HG02970 (cell line): ENCODE measurements around the gene CEP72.

ENCODE experiments used
- ATAC-seq: cut with Tn5 transposase; IDR thresholded peaks from one replicate; pipeline ENCODE4 v1.9.1; 2021; ENCODE audit warnings: mild to moderate bottlenecking, moderate library complexity, moderate number of reproducible peaks; ENCODE audit not compliant: unreplicated experiment, low FRiP score

CEP72 gene

GRCh38 chr5:634191-634590 lies 22.1 kb downstream of the CEP72 start:
- no peak for ATAC-seq

DNA sequence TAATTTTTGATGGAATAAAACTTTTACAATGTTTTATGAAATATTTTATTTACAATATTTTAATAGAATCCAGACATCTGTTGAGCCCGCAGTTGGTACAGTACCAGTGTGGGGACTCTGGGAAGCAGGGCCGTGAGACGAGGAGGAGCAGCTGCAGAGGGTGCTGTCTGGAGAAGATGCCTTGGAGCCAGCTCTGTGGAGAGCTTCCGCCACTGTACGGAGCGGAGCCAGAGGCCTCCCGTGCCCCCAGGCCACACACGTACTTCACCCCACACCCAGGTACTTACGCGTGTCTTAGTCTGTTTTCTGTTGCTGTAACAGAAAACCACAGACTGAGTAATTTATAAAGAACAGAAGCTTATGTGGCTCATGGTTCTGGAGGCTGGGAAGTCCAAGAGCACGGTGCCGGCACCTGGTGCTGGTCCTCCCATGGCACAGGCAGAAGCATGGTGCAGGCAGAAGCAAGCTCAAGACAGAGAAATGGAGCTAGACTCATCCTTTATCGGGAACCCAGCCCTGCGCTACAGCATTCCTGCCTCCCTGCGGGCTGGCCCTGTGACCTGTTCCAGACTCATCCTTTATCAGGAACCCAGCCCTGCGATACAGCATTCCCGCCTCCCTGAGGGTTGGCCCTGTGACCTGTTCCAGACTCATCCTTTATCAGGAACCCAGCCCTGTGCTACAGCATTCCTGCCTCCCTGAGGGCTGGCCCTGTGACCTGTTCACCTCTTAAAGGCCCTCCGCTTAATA lies 23.3 kb downstream of the CEP72 start:
- ATAC-seq, result no peak

- ATAC-seq, result no peak
Observed at GRCh38 chr5:636951-637350, 24.8 kb downstream of the CEP72 start.

DNA sequence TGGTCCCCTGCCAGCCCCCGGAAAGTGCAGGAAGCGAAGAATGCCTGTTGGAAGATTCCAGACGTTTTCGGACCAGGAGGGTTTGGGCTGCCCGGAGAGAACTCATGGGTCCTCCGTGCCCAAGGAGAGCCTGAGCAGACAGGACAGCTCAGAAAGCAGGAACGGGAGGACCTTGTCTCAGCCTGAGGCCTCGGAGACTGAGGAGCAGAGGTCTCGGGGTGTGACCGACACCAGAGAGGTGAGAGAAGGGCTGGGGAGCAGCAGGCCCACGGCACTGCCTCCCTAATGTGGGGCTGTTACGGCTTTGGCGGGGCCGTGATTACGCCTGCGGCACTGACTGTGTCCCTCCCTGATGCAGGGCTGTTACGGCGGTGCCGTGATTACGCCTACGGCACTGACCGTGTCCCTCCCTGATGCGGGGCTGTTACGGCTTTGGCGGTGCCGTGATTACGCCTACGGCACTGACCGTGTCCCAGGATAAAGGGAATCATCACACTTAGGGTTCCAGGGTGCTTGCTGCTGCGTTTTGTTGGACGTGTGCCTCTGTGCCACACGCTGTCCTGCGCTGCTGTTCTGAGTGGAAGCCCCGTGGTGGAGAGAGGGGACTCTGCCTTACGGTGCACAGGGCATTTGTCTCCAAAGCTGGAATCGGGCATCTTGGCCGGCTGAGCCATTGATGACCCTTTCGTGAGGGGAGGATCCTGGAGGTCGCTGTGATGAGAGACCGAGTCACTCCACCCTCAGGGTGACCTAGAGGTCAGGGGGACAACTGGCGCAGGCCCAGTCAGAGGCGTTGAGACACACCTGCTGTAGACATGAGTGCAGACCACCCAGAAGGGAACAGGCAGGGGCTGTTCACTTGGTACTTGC lies 25.7 kb downstream of the CEP72 start:
- no peak for ATAC-seq

DNA sequence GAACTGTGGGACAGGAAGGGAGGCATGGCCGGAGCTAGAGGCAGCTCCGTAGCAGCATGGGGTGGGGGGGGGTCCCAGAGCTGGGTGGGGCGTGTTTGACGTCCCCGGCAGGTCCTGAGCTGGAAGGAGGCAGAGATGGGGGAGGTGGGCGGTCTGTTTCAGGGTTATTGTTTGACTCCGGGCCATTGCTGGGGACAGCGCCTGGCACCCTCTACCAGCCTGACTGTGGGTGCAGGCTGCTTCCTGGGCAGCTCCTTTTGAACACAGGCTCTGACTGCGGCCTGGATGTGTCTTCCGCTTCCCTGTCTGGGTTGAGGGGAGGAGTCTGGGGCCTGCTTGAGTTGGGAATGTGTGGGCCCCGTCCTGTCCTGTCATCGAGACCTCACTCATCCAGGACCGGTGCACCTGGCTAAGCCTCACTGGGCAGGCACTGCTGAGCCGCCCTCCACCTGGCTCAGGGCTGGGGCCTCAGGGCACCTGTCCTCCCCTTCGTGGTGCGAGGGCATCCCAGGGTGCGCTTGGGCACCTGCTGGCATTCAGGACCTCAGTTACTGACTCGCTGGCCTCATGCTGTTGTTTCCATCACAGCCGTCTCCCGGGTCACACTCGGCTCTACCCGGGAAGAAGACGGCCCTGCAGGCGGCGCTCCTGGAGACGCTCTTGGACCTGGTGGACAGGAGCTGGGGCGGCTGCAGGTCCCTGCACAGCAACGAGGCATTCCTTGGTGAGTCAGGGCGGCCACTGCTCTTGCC lies 26.5 kb downstream of the CEP72 start:
- no peak for ATAC-seq

DNA sequence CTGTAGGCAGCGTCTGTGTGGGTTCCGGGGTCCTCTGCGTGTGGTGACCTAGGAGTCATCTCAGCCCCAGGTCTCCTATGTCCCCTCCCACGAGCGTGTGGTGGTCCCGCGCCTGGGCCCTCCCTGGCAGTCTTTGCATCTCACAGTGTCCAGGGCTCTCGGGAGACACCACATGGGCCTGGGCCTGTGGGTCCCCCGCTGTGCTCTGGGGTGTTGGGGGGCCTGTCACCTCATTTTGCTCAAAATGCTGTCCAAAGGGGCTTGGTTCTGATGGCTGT lies 27.1 kb downstream of the CEP72 start:
- ATAC-seq, result no peak

GRCh38 chr5:639584-640213 lies 27.6 kb downstream of the CEP72 start:
- ATAC-seq, result no peak

- ATAC-seq, result no peak
Observed at GRCh38 chr5:640461-641330, 28.6 kb downstream of the CEP72 start.

DNA sequence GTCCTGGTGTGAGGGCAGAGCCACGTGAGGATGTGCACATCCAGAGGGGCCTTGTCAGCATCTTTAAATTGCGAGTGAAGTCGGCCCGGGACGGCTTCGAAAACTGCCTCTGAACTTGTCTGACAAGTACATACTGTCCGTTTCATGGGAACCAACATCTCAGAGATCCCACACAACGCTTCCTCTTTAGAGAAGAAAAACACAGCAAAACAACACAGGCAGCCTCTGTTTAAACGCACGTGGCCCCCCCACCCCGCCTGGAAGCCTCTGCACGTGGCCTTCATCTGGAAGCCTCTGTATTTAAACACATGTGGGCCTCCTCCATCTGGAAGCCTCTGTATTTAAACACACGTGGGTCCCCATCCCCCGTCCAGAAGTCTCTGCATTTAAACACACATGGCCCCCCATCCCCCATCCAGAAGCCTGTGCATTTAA lies 29.2 kb downstream of the CEP72 start:
- ATAC-seq, result no peak

DNA sequence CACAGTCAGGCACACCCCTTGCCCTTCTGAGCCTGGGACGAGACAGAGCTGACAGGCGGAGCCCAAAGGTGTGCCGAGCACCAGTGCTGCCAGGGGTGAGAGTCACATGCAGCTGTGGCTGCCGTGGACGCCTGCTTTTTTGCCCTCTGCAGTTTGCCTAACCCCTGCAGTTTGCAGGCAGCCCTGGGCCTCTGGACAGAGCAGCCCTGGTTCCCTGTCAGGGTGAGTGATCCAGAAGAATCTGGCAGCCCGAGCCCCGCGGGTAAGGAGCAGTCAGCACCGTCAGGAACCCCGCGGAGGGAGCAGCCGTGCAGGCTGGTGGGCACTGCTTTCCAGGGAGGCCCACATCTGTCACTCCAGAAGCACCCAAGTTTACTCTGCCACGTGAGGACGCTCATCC lies 30.3 kb downstream of the CEP72 start:
- no peak for ATAC-seq

GRCh38 chr5:643351-643801 lies 31.2 kb downstream of the CEP72 start:
- ATAC-seq, result no peak

DNA sequence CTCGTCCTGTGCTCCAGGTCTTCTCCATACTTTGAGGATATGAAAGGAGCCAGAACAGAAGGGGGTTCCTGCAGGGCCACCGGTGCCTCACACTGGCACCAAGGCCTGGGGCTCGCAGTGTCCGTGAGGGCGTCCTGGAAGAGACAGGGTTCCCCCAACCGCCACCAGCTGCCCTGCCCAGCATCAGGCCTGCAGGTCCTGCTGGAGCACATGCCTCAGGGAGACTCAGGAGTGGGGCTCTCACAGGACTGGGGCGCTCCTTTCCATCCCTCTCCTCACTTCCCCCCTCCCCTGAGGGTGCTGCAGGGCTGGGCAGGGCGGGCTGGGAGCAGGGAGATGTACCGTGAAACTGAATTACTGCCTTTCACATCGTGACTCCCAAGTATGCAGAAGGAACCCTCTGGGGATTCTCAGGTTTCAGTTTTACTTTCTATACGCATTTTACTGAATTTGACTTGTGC lies 31.7 kb downstream of the CEP72 start:
- no peak for ATAC-seq

GRCh38 chr5:644509-644908 lies 32.4 kb downstream of the CEP72 start:
- no peak for ATAC-seq

DNA sequence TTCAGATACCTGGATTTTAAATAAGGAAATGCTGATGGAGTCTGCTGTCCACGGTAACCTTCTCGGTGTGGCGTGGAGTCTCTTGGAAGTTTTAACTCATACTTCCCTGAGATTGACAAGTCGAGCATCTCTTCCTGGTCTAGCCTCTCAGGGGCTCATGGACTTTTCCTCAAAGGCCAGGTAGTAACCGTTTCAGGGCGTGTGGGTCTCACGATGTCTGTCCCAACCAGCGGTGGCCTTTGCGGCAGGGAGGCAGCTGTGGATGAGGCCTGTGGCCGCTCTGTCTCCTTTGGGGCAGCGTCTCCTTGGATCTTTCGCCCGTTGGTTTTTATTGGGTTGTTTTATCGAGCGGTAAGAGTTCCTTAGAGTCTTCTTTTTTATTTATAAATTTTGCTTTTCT lies 32.8 kb downstream of the CEP72 start:
- ATAC-seq, result no peak

DNA sequence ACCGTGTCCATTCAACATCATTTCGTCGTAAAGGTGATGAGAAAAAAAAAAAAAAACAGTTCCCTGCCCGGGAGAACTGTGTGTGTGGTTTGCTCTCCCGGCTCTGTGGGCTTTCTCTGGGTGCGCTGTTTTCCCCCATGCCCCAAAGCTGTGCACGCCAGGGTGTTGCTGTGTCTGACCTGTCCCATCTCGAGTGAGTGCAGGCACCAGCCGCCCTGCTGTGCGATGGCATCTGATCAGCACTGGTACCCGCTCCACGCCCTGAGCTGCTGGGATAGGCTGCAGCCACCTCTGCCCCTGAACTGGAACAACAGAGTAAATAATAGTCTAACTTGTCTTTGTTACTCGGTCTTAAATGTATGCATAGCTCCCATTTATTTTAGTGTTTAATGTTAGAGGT lies 33.3 kb downstream of the CEP72 start:
- no peak for ATAC-seq

DNA sequence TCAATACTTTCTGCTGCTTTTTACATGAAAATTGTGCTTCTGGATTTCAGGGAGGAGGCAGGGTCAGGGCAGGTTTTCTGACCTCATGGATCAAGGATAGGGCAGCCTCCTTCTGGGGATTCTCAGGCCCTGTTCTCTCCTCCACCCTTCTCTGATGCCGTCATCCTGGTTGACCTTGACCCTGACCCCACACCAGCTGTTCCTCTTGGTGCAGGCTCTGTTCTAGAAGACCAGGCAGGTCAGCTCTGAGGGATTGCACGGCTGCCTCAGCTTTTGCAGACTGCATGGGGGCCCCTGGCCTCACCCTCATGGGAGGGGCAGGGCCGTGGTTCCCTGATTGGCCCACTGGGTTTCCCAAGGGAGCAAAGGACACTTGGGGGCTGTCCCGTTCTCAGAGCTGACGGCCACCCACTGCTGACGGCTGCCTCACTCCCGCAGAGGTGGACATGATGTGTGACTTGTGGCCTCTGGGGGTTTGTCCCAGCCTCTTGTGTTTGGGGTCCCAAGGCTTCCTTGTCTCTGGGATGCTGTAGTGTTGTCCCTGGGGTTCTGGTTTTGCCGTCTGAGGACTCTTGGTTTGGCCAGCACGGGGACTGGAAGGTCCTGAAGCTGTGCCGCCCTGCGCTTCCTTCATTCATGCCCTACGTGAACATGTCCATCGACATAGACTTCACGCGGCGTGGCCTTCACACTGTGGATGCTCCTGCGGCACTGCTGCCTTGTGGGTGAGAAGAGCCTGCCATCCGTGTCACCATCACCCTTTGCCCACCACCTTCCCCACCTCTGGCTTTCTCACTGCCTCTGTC lies 34.5 kb downstream of the CEP72 start:
- no peak for ATAC-seq

GRCh38 chr5:647311-647710 lies 35.2 kb downstream of the CEP72 start:
- no peak for ATAC-seq

- ATAC-seq, result no peak
Observed at GRCh38 chr5:647727-648126, 35.6 kb downstream of the CEP72 start.
